ENCODE results near the gene IFT43.
A peak's percentile ranks its signal among the peaks of the same experiment; 100 is the strongest.

IFT43 gene

GRCh38 chr14:76034566-76034965 lies 49.0 kb downstream of the IFT43 start:
- H3K4me2 ChIP-seq (ENCODE audit: low read length): no peak overlapping the region
- H3K27me3 ChIP-seq (ENCODE audit: insufficient read depth, low read length): no peaks in the 10 kb centered on the region
- no peak overlapping the region for H4K8ac ChIP-seq (ENCODE audit: low read depth, low read length)
- H3K36me3 ChIP-seq (ENCODE audit: control insufficient read depth in 1 of 2, insufficient read depth in 2 of 2, low read length in 2 of 2): peaks cover 0 to 2% of the 10 kb centered on the region in 2 experiments
- no peak overlapping the region for H3K4ac ChIP-seq (ENCODE audit: low read depth, low read length)
- no peak overlapping the region for H2AK5ac ChIP-seq (ENCODE audit: low read length)
- no peak overlapping the region for H2AFZ ChIP-seq (ENCODE audit: insufficient read depth, low read length, poor library complexity)
- H3K23ac ChIP-seq (ENCODE audit: low read length): no peak overlapping the region
- no peak overlapping the region for H2BK5ac ChIP-seq (ENCODE audit: low read depth, low read length, poor library complexity)
- H3K79me2 ChIP-seq (ENCODE audit: control insufficient read depth, insufficient read depth, low read length, poor library complexity): no peaks in the 10 kb centered on the region
- H4K91ac ChIP-seq (ENCODE audit: low read depth, low read length): no peak overlapping the region
- no peak overlapping the region for H3K14ac ChIP-seq (ENCODE audit: low read length)
- no CpG with 5 or more reads among the region's 3 CpGs for WGBS (ENCODE audit: extremely low coverage, insufficient coverage, insufficient read length)
- no peak overlapping the region for H2BK120ac ChIP-seq (ENCODE audit: insufficient read depth, low read length, poor library complexity)
- no peak overlapping the region for H4K12ac ChIP-seq (ENCODE audit: low read depth, low read length)
- H3K9ac ChIP-seq (ENCODE audit: low read length): no peak overlapping the region
- H3K4me3 ChIP-seq (ENCODE audit: low read depth, low read length): no peak overlapping the region
- H3K4me1 ChIP-seq (ENCODE audit: control insufficient read depth in 1 of 2, insufficient read depth in 2 of 2, low read length in 2 of 2): no peaks in the 10 kb centered on the region
- H3K18ac ChIP-seq (ENCODE audit: low read length): no peak overlapping the region
- no peaks in the 10 kb centered on the region for H3K9me3 ChIP-seq (ENCODE audit: insufficient read depth, low read depth, low read length)
- DNase-seq: peak; percentile 21 to 27
- no peak overlapping the region for H3K27ac ChIP-seq (ENCODE audit: low read depth, low read length)
- no peak overlapping the region for H2BK12ac ChIP-seq (ENCODE audit: low read length)
- no peaks in the 10 kb centered on the region for H3K79me1 ChIP-seq (ENCODE audit: low read length)

- no peaks in the 10 kb centered on the region for H3K79me2 ChIP-seq (ENCODE audit: control insufficient read depth, insufficient read depth, low read length, poor library complexity)
- H2BK120ac ChIP-seq (ENCODE audit: insufficient read depth, low read length, poor library complexity): no peak overlapping the region
- no peaks in the 10 kb centered on the region for H3K27me3 ChIP-seq (ENCODE audit: insufficient read depth, low read length)
- no peak overlapping the region for H3K14ac ChIP-seq (ENCODE audit: low read length)
- H4K8ac ChIP-seq (ENCODE audit: low read depth, low read length): no peak overlapping the region
- no peak overlapping the region for H4K91ac ChIP-seq (ENCODE audit: low read depth, low read length)
- no peak overlapping the region for H4K12ac ChIP-seq (ENCODE audit: low read depth, low read length)
- H3K23ac ChIP-seq (ENCODE audit: low read length): no peak overlapping the region
- H3K4me2 ChIP-seq (ENCODE audit: low read length): no peak overlapping the region
- H2BK5ac ChIP-seq (ENCODE audit: low read depth, low read length, poor library complexity): no peak overlapping the region
- no peak overlapping the region for H3K4ac ChIP-seq (ENCODE audit: low read depth, low read length)
- H2AFZ ChIP-seq (ENCODE audit: insufficient read depth, low read length, poor library complexity): no peak overlapping the region
- H3K9me3 ChIP-seq (ENCODE audit: insufficient read depth, low read depth, low read length): no peaks in the 10 kb centered on the region
- H3K4me1 ChIP-seq (ENCODE audit: control insufficient read depth in 1 of 2, insufficient read depth in 2 of 2, low read length in 2 of 2): no peaks in the 10 kb centered on the region
- H3K79me1 ChIP-seq (ENCODE audit: low read length): no peaks in the 10 kb centered on the region
- no CpG with 5 or more reads among the region's 3 CpGs for WGBS (ENCODE audit: extremely low coverage, insufficient coverage, insufficient read length)
- no peak for DNase-seq
- no peak overlapping the region for H3K27ac ChIP-seq (ENCODE audit: low read depth, low read length)
- H3K9ac ChIP-seq (ENCODE audit: low read length): no peak overlapping the region
- H2BK12ac ChIP-seq (ENCODE audit: low read length): no peak overlapping the region
- H3K36me3 ChIP-seq (ENCODE audit: control insufficient read depth in 1 of 2, insufficient read depth in 2 of 2, low read length in 2 of 2): peaks cover 0 to 2% of the 10 kb centered on the region in 2 experiments
- no peak overlapping the region for H3K18ac ChIP-seq (ENCODE audit: low read length)
- no peak overlapping the region for H3K4me3 ChIP-seq (ENCODE audit: low read depth, low read length)
- H2AK5ac ChIP-seq (ENCODE audit: low read length): no peak overlapping the region
Observed at GRCh38 chr14:76040704-76041103, 55.1 kb downstream of the IFT43 start.

DNA sequence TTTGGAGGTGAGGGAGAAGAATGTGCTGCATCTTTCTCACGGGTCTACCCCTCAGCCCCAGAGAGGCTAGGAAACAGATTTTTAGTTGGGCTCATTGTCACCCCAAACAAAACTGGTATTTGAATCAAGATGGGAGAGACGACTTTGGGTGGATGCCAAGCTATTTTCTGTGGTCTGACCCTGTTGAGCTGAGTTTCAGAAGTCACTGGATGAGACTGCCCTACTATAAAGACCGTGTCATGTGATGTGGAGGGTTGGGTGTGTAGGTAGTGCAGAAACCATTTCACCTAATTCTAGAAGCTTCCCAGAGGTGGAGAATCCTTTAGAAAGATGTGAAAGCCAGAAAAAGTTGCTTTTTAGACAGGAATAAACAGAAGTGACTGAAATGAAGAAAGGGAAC lies 60.2 kb downstream of the IFT43 start:
- H2BK120ac ChIP-seq (ENCODE audit: insufficient read depth, low read length, poor library complexity): no peak overlapping the region
- H3K79me1 ChIP-seq (ENCODE audit: low read length): no peaks in the 10 kb centered on the region
- no peak overlapping the region for H3K23ac ChIP-seq (ENCODE audit: low read length)
- no peak overlapping the region for H2BK12ac ChIP-seq (ENCODE audit: low read length)
- H3K4me2 ChIP-seq (ENCODE audit: low read length): no peak overlapping the region
- H3K9ac ChIP-seq (ENCODE audit: low read length): no peak overlapping the region
- H2AFZ ChIP-seq (ENCODE audit: insufficient read depth, low read length, poor library complexity): no peak overlapping the region
- DNase-seq: no peak
- H3K18ac ChIP-seq (ENCODE audit: low read length): no peak overlapping the region
- no peak overlapping the region for H2AK5ac ChIP-seq (ENCODE audit: low read length)
- no peaks in the 10 kb centered on the region for H3K79me2 ChIP-seq (ENCODE audit: control insufficient read depth, insufficient read depth, low read length, poor library complexity)
- no peak overlapping the region for H4K12ac ChIP-seq (ENCODE audit: low read depth, low read length)
- H3K9me3 ChIP-seq (ENCODE audit: insufficient read depth, low read depth, low read length): no peaks in the 10 kb centered on the region
- no CpG with 5 or more reads among the region's 3 CpGs for WGBS (ENCODE audit: extremely low coverage, insufficient coverage, insufficient read length)
- H3K14ac ChIP-seq (ENCODE audit: low read length): no peak overlapping the region
- H2BK5ac ChIP-seq (ENCODE audit: low read depth, low read length, poor library complexity): no peak overlapping the region
- H3K4ac ChIP-seq (ENCODE audit: low read depth, low read length): no peak overlapping the region
- no peak overlapping the region for H3K4me3 ChIP-seq (ENCODE audit: low read depth, low read length)
- H3K4me1 ChIP-seq (ENCODE audit: control insufficient read depth in 1 of 2, insufficient read depth in 2 of 2, low read length in 2 of 2): no peaks in the 10 kb centered on the region
- no peaks in the 10 kb centered on the region for H3K27me3 ChIP-seq (ENCODE audit: insufficient read depth, low read length)
- H3K27ac ChIP-seq (ENCODE audit: low read depth, low read length): no peak overlapping the region
- H4K8ac ChIP-seq (ENCODE audit: low read depth, low read length): no peak overlapping the region
- H3K36me3 ChIP-seq (ENCODE audit: control insufficient read depth in 1 of 2, insufficient read depth in 2 of 2, low read length in 2 of 2): no peaks in the 10 kb centered on the region
- no peak overlapping the region for H4K91ac ChIP-seq (ENCODE audit: low read depth, low read length)

DNA sequence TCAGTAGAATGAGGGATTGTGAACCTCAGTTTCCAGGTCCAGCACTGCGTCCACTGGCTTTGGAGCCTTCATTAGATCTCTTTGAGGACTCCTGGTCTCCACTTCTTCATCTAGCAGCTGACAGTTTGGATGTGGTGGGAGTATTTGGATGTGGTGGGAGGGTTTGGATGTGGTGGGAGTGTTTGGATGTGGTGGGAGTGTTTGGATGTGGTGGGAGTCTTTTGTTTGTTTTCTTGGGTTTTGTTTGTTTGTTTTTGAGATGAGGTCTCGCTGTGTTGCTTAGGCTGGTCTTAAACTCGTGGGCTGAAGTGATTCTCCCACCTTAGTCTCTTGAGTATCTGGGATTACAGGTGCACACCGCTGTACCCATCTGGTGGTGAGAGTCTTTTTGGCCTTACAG lies 64.7 kb downstream of the IFT43 start:
- H3K23ac ChIP-seq (ENCODE audit: low read length): no peak overlapping the region
- no peak overlapping the region for H3K4me3 ChIP-seq (ENCODE audit: low read depth, low read length)
- no peak overlapping the region for H2BK5ac ChIP-seq (ENCODE audit: low read depth, low read length, poor library complexity)
- no peak overlapping the region for H2BK12ac ChIP-seq (ENCODE audit: low read length)
- no peak overlapping the region for H2AK5ac ChIP-seq (ENCODE audit: low read length)
- no peak overlapping the region for H4K8ac ChIP-seq (ENCODE audit: low read depth, low read length)
- no peak overlapping the region for H4K12ac ChIP-seq (ENCODE audit: low read depth, low read length)
- no peak overlapping the region for H3K27ac ChIP-seq (ENCODE audit: low read depth, low read length)
- H3K27me3 ChIP-seq (ENCODE audit: insufficient read depth, low read length): no peaks in the 10 kb centered on the region
- no peak overlapping the region for H4K91ac ChIP-seq (ENCODE audit: low read depth, low read length)
- no peak overlapping the region for H3K18ac ChIP-seq (ENCODE audit: low read length)
- no peaks in the 10 kb centered on the region for H3K9me3 ChIP-seq (ENCODE audit: insufficient read depth, low read depth, low read length)
- WGBS (ENCODE audit: extremely low coverage, insufficient coverage, insufficient read length): no CpG with 5 or more reads among the region's 4 CpGs
- no peak overlapping the region for H3K4me2 ChIP-seq (ENCODE audit: low read length)
- no peaks in the 10 kb centered on the region for H3K36me3 ChIP-seq (ENCODE audit: control insufficient read depth in 1 of 2, insufficient read depth in 2 of 2, low read length in 2 of 2)
- no peak overlapping the region for H2AFZ ChIP-seq (ENCODE audit: insufficient read depth, low read length, poor library complexity)
- no peak overlapping the region for H3K4ac ChIP-seq (ENCODE audit: low read depth, low read length)
- H3K4me1 ChIP-seq (ENCODE audit: control insufficient read depth in 1 of 2, insufficient read depth in 2 of 2, low read length in 2 of 2): no peaks in the 10 kb centered on the region
- no peak overlapping the region for H3K9ac ChIP-seq (ENCODE audit: low read length)
- no peak for DNase-seq
- H3K79me2 ChIP-seq (ENCODE audit: control insufficient read depth, insufficient read depth, low read length, poor library complexity): no peaks in the 10 kb centered on the region
- no peak overlapping the region for H2BK120ac ChIP-seq (ENCODE audit: insufficient read depth, low read length, poor library complexity)
- no peaks in the 10 kb centered on the region for H3K79me1 ChIP-seq (ENCODE audit: low read length)
- H3K14ac ChIP-seq (ENCODE audit: low read length): no peak overlapping the region
